ENCODE results near the gene SPRING1. TPM values are rescaled to one million over a fixed set of nuclear protein-coding genes. Genes with fewer than 3 reads are reported as not detected.

SPRING1 gene
- total and polyA plus RNA-seq, 2 of the 4 experiments (the other 2 are of a cell fraction), result 12.4 to 14.0 TPM

- no peak overlapping the region for H3K14ac ChIP-seq (replicated peaks; ENCODE audit: low read depth, low read length)
- H3K4me1 ChIP-seq (ENCODE audit: control insufficient read depth, insufficient read depth, low read length), result peaks cover 7% of the 10 kb centered on the region
- H3K4ac ChIP-seq (ENCODE audit: low read depth, low read length), result no peak overlapping the region
- dilution Hi-C loops (cut with HindIII; ENCODE audit: low sequenced_read_pairs, unreplicated experiment), result no loop called here
- H2AFZ ChIP-seq (replicated peaks; ENCODE audit: low read length, poor library complexity), result no peak overlapping the region
- no peak overlapping the region for H2AK5ac ChIP-seq (ENCODE audit: low read depth, low read length)
- peaks cover 9% of the 10 kb centered on the region; the same call in 1 of the 2 replicates for H3K9me1 ChIP-seq (ENCODE audit: insufficient read depth, low read length)
- POLR2A ChIA-PET (ENCODE audit: unreplicated experiment), result no interaction called here
- H3K9ac ChIP-seq (ENCODE audit: low read depth, low read length), result no peak overlapping the region
- H2BK15ac ChIP-seq (ENCODE audit: low read depth, low read length), result no peak overlapping the region
- no TSS peak for BruUV-seq (replicated peaks)
- H2AK9ac ChIP-seq (replicated peaks; ENCODE audit: low read depth, low read length, poor library complexity), result no peak overlapping the region
- H3K4me3 ChIP-seq (ENCODE audit: insufficient read depth, low read depth, low read length), result no peak overlapping the region
- intact Hi-C loops (cut with micrococcal nuclease), result no loop called here
- H2BK120ac ChIP-seq (ENCODE audit: low read depth, low read length), result no peak overlapping the region
- peaks cover 17 to 32% of the 10 kb centered on the region in 2 experiments for H3K79me1 ChIP-seq (ENCODE audit: low read depth in 1 of 2, low read length in 2 of 2)
- no peak overlapping the region for H3K23ac ChIP-seq (ENCODE audit: low read depth, low read length)
- no peak overlapping the region for H4K91ac ChIP-seq (ENCODE audit: insufficient read depth, low read depth, low read length)
- peaks cover 8% of the 10 kb centered on the region for H3K36me3 ChIP-seq (ENCODE audit: control insufficient read depth, insufficient read depth, low read length)
- H3K4me2 ChIP-seq (ENCODE audit: low read depth, low read length), result no peak overlapping the region
- no peak overlapping the region for H4K8ac ChIP-seq (ENCODE audit: low read depth in 2 of 2, low read length in 2 of 2)
- in situ Hi-C loops (cut with MboI; ENCODE audit: low sequenced_read_pairs), result no loop called here
- H2BK20ac ChIP-seq (ENCODE audit: low read depth, low read length), result no peak overlapping the region
- H2BK5ac ChIP-seq (ENCODE audit: low read depth, low read length, poor library complexity, severe bottlenecking), result no peak overlapping the region
- no peak overlapping the region for H3K27ac ChIP-seq (ENCODE audit: insufficient read depth, low read length)
- H3K56ac ChIP-seq (ENCODE audit: extremely low read depth, insufficient read depth, low read length), result no peak overlapping the region
- 77% methylated on average over 2 of the region's 15 CpGs; no CpG with 5 or more reads in 1 of the 2 experiments for WGBS, 2 experiments (ENCODE audit: extremely low coverage in 2 of 2, insufficient read length in 1 of 2)
- H3K27me3 ChIP-seq (ENCODE audit: control insufficient read depth, insufficient read depth, low read length), result no peaks in the 10 kb centered on the region
- H4K5ac ChIP-seq (ENCODE audit: low read depth, low read length), result no peak overlapping the region
- CTCF ChIA-PET, result interaction anchor here (0.7 kb wide), 1 partner anchor 163 kb away, joined by 4 read pairs; no protein-coding TSS in a partner anchor
- peaks cover 7% of the 10 kb centered on the region; the same call in 1 of the 2 replicates for H4K20me1 ChIP-seq (ENCODE audit: insufficient read depth, low read length)
- ATAC-seq (ENCODE audit: low read depth) (no peak), DNase-seq (no peak)
- H3K9me3 ChIP-seq (ENCODE audit: control insufficient read depth, insufficient read depth, low read length), result no peaks in the 10 kb centered on the region
- H3K18ac ChIP-seq (ENCODE audit: low read depth, low read length), result no peak overlapping the region
- TF ChIP-seq FOS (IDR thresholded peaks at IDR 0.05; ENCODE audit: low read depth, low read length) (no peak), MXI1 (IDR thresholded peaks at IDR 0.05; ENCODE audit: borderline replicate concordance, low read depth, low read length) (no peak), RCOR1 (IDR thresholded peaks at IDR 0.05; ENCODE audit: insufficient replicate concordance, low read length) (no peak), MAFK (IDR thresholded peaks at IDR 0.05; ENCODE audit: low read depth, low read length) (no peak), RFX5 (IDR thresholded peaks at IDR 0.05; ENCODE audit: low read depth, low read length) (no peak), USF2 (IDR thresholded peaks at IDR 0.05; ENCODE audit: low read depth, low read length) (no peak), BHLHE40 (IDR thresholded peaks at IDR 0.05; ENCODE audit: low read depth, low read length) (no peak), ELK1 (IDR thresholded peaks at IDR 0.05; ENCODE audit: borderline replicate concordance, low read depth, low read length) (no peak), POLR2A (IDR thresholded peaks at IDR 0.05; ENCODE audit: low read depth, low read length) (no peak), MAZ (IDR thresholded peaks at IDR 0.05; ENCODE audit: borderline replicate concordance, low read depth, low read length) (no peak), NFE2L2 (IDR thresholded peaks at IDR 0.05; ENCODE audit: low read depth, low read length) (no peak), CHD1 (IDR thresholded peaks at IDR 0.05; ENCODE audit: low read depth, low read length) (no peak), RAD21 (IDR thresholded peaks at IDR 0.05; ENCODE audit: low read length) (no peak), CEBPB (IDR thresholded peaks at IDR 0.05; ENCODE audit: low read depth, low read length) (no peak)
- TF ChIP-seq, protein P1, sequence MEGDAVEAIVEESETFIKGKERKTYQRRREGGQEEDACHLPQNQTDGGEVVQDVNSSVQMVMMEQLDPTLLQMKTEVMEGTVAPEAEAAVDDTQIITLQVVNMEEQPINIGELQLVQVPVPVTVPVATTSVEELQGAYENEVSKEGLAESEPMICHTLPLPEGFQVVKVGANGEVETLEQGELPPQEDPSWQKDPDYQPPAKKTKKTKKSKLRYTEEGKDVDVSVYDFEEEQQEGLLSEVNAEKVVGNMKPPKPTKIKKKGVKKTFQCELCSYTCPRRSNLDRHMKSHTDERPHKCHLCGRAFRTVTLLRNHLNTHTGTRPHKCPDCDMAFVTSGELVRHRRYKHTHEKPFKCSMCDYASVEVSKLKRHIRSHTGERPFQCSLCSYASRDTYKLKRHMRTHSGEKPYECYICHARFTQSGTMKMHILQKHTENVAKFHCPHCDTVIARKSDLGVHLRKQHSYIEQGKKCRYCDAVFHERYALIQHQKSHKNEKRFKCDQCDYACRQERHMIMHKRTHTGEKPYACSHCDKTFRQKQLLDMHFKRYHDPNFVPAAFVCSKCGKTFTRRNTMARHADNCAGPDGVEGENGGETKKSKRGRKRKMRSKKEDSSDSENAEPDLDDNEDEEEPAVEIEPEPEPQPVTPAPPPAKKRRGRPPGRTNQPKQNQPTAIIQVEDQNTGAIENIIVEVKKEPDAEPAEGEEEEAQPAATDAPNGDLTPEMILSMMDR (conservative IDR thresholded peaks at IDR 0.05; ENCODE audit: low read depth, low read length), result no peak
These were observed 17.9 kb downstream of the SPRING1 start for GRCh38 chr12:116719731-116720528.
